MM.1S (cell line): ENCODE results near the gene COPB1.

ENCODE experiments used
- DNase-seq: peaks from one replicate; pipeline ENCODE4 v3.0.0-alpha.2; 2015
- H2AFZ ChIP-seq: fragments of 300-600 bp; sonication (generic); 2 replicates; pipeline ENCODE4 v1.6.0; 2016; ENCODE audit warnings: antibody characterized with exemption, low read length
- H3F3A ChIP-seq: fragments of 300-600 bp; sonication (generic); 2 replicates; pipeline ENCODE4 v1.6.1; 2016; ENCODE audit warnings: mild to moderate bottlenecking, antibody characterized with exemption, low read length, moderate library complexity, mixed read lengths; ENCODE audit not compliant: insufficient read depth
- H3K27ac ChIP-seq: fragments of 300-600 bp; sonication (generic); 2 replicates; pipeline ENCODE4 v1.5.1; 2016; ENCODE audit warnings: mild to moderate bottlenecking, low read length
- H3K27me3 ChIP-seq: fragments of 300-600 bp; sonication (generic); replicated peaks from 2 replicates; pipeline ENCODE4 v1.6.0; 2016; ENCODE audit warnings: low read length; ENCODE audit not compliant: insufficient read depth
- H3K36me3 ChIP-seq: fragments of 300-600 bp; sonication (generic); replicated peaks from 2 replicates; pipeline ENCODE4 v1.6.1; 2016; ENCODE audit warnings: mild to moderate bottlenecking, low read length, mixed read lengths; ENCODE audit not compliant: insufficient read depth
- H3K4me1 ChIP-seq: fragments of 300-600 bp; sonication (generic); 2 replicates; pipeline ENCODE4 v1.6.1; 2016; ENCODE audit warnings: low read length, mixed read lengths
- H3K4me2 ChIP-seq: fragments of 300-600 bp; sonication (generic); 2 replicates; pipeline ENCODE4 v1.6.0; 2016; ENCODE audit warnings: low read depth, low read length
- H3K4me3 ChIP-seq: fragments of 300-600 bp; sonication (generic); 2 replicates; pipeline ENCODE4 v1.5.1; 2016; ENCODE audit warnings: low read length, mixed read lengths
- H3K79me2 ChIP-seq: fragments of 300-600 bp; sonication (generic); 2 replicates; pipeline ENCODE4 v1.6.1; 2016; ENCODE audit warnings: mixed run types, low read length, mixed read lengths
- H3K9ac ChIP-seq: fragments of 300-600 bp; sonication (generic); 2 replicates; pipeline ENCODE4 v1.6.1; 2016; ENCODE audit warnings: low read length, mixed read lengths
- H3K9me2 ChIP-seq: fragments of 300-600 bp; sonication (generic); replicated peaks from 2 replicates; pipeline ENCODE4 v1.6.1; 2016; ENCODE audit warnings: mild to moderate bottlenecking, low read length, mixed read lengths; ENCODE audit not compliant: insufficient read depth
- H3K9me3 ChIP-seq: fragments of 300-600 bp; sonication (generic); replicated peaks from 2 replicates; pipeline ENCODE4 v1.6.1; 2016; ENCODE audit warnings: mild to moderate bottlenecking, low read length, mixed read lengths; ENCODE audit not compliant: insufficient read depth
- H4K20me1 ChIP-seq: fragments of 300-600 bp; sonication (generic); 2 replicates; pipeline ENCODE4 v1.6.1; 2016; ENCODE audit warnings: mild to moderate bottlenecking, low read length, moderate library complexity, mixed read lengths; ENCODE audit not compliant: insufficient read depth
- CTCF ChIP-seq: fragments of 300-600 bp; sonication (generic); IDR thresholded peaks from 2 replicates; pipeline ENCODE4 v1.5.1; 2016; ENCODE audit warnings: antibody characterized with exemption, low read length, mixed read lengths
- EZH2 ChIP-seq: fragments of 300-600 bp; sonication (generic); optimal IDR thresholded peaks from 2 replicates; pipeline ENCODE3; 2017; ENCODE audit warnings: low read depth, mild to moderate bottlenecking, antibody characterized with exemption, low read length, mixed read lengths
- EZH2phosphoT487 ChIP-seq: fragments of 300-600 bp; sonication (generic); IDR thresholded peaks from 2 replicates; pipeline ENCODE4 v1.6.1; 2018; ENCODE audit warnings: antibody characterized with exemption, low read length

COPB1 gene

GRCh38 chr11:14463623-14464022, 36.0 kb downstream of the COPB1 start:
- Histone ChIP-seq H3K9me3 (no peaks in the 10 kb centered on the region), H3K27ac (no peak overlapping the region), H3K79me2 (no peaks in the 10 kb centered on the region), H3K27me3 (no peaks in the 10 kb centered on the region), H3K4me3 (no peak overlapping the region), H3K4me1 (no peaks in the 10 kb centered on the region), H3F3A (no peaks in the 10 kb centered on the region), H3K9me2 (no peaks in the 10 kb centered on the region), H3K9ac (no peak overlapping the region), H3K4me2 (no peak overlapping the region), H4K20me1 (no peaks in the 10 kb centered on the region), H3K36me3 (peaks cover 36% of the 10 kb centered on the region), H2AFZ (no peak overlapping the region)
- DNase-seq, result no peak
- TF ChIP-seq CTCF (no peak), EZH2phosphoT487 (no peak), EZH2 (no peak)

- H3K36me3 ChIP-seq, result peaks cover 17% of the 10 kb centered on the region
- no peak overlapping the region for H3K9ac ChIP-seq
- H3K4me2 ChIP-seq, result no peak overlapping the region
- no peak overlapping the region for H3K4me3 ChIP-seq
- H3K4me1 ChIP-seq, result no peaks in the 10 kb centered on the region
- no peaks in the 10 kb centered on the region for H3K79me2 ChIP-seq
- no peak overlapping the region for H2AFZ ChIP-seq
- no peak for TF ChIP-seq EZH2phosphoT487
- no peak for TF ChIP-seq CTCF
- TF ChIP-seq EZH2, result no peak
- H3K9me2 ChIP-seq, result no peaks in the 10 kb centered on the region
- H3K9me3 ChIP-seq, result no peaks in the 10 kb centered on the region
- no peak for DNase-seq
- peaks cover 3% of the 10 kb centered on the region for H3F3A ChIP-seq
- no peaks in the 10 kb centered on the region for H3K27me3 ChIP-seq
- no peaks in the 10 kb centered on the region for H4K20me1 ChIP-seq
- H3K27ac ChIP-seq, result no peak overlapping the region
Measured at GRCh38 chr11:14460147-14460546, 39.5 kb downstream of the COPB1 start.

GRCh38 chr11:14458377-14458776, 41.2 kb downstream of the COPB1 start:
- TF ChIP-seq CTCF (no peak), EZH2phosphoT487 (no peak), EZH2 (no peak)
- Histone ChIP-seq H3K4me3 (no peak overlapping the region), H3K27me3 (no peaks in the 10 kb centered on the region), H2AFZ (no peak overlapping the region), H3K27ac (no peak overlapping the region), H3K4me2 (no peak overlapping the region), H3K4me1 (no peaks in the 10 kb centered on the region), H3K9ac (no peak overlapping the region), H3K36me3 (peaks cover 13% of the 10 kb centered on the region; the same call in 1 of the 2 replicates), H4K20me1 (no peaks in the 10 kb centered on the region), H3K79me2 (no peaks in the 10 kb centered on the region), H3K9me2 (no peaks in the 10 kb centered on the region), H3F3A (peaks cover 3% of the 10 kb centered on the region), H3K9me3 (no peaks in the 10 kb centered on the region)
- no peak for DNase-seq
